ENCODE measurements around the gene RPP30. TPM values are rescaled to one million over a fixed set of nuclear protein-coding genes. Genes with fewer than 3 reads are reported as not detected.

Gene RPP30
- total RNA-seq, 1 experiment from 2014 or later, result 32.4 TPM

- no peak for TF ChIP-seq CTCF (conservative IDR thresholded peaks at IDR 0.05)
- TF ChIP-seq EZH2 (IDR thresholded peaks at IDR 0.05; ENCODE audit: low read depth), result no peak
- H3K27ac ChIP-seq, result no peak overlapping the region
- intact Hi-C loops (cut with micrococcal nuclease; ENCODE audit: unreplicated experiment), result no loop called here
- no peak overlapping the region for H2AFZ ChIP-seq
- H3K9me2 ChIP-seq (ENCODE audit: insufficient read depth), result no peaks in the 10 kb centered on the region
- no peaks in the 10 kb centered on the region for H3K4me1 ChIP-seq (replicated peaks; ENCODE audit: insufficient read depth)
- no peak overlapping the region for H3K4me2 ChIP-seq
- POLR2A ChIA-PET (ENCODE audit: unreplicated experiment), result no interaction called here
- H3K79me2 ChIP-seq (ENCODE audit: low read depth), result no peaks in the 10 kb centered on the region
- BruUV-seq (replicated peaks), result no TSS peak
- no peaks in the 10 kb centered on the region for H3K9me3 ChIP-seq (ENCODE audit: insufficient read depth, low read depth)
- H3K36me3 ChIP-seq (ENCODE audit: low read depth), result no peaks in the 10 kb centered on the region
- H3K4me3 ChIP-seq, result no peak overlapping the region
- H4K20me1 ChIP-seq (ENCODE audit: insufficient read depth), result no peaks in the 10 kb centered on the region
- DNase-seq, result no peak
- H3F3A ChIP-seq (ENCODE audit: insufficient read depth, low read depth), result no peaks in the 10 kb centered on the region
- CTCF ChIA-PET, result no interaction called here
- H3K27me3 ChIP-seq (ENCODE audit: insufficient read depth, low read depth), result no peaks in the 10 kb centered on the region
These were observed 21.6 kb upstream of the RPP30 start for GRCh38 chr10:90849956-90850749.

GRCh38 chr10:90855126-90855525 lies 16.6 kb upstream of the RPP30 start:
- Histone ChIP-seq H3K27ac (no peak overlapping the region), H3K4me3 (no peak overlapping the region), H2AFZ (no peak overlapping the region), H3K79me2 (ENCODE audit: low read depth) (no peaks in the 10 kb centered on the region), H3K9me2 (ENCODE audit: insufficient read depth) (no peaks in the 10 kb centered on the region), H3K9me3 (ENCODE audit: insufficient read depth, low read depth) (no peaks in the 10 kb centered on the region), H3K4me2 (no peak overlapping the region), H3K4me1 (replicated peaks; ENCODE audit: insufficient read depth) (peaks cover 16% of the 10 kb centered on the region), H3K36me3 (ENCODE audit: low read depth) (no peaks in the 10 kb centered on the region), H4K20me1 (ENCODE audit: insufficient read depth) (no peaks in the 10 kb centered on the region), H3F3A (ENCODE audit: insufficient read depth, low read depth) (peaks cover 14% of the 10 kb centered on the region; the same call in 1 of the 2 replicates), H3K27me3 (ENCODE audit: insufficient read depth, low read depth) (no peaks in the 10 kb centered on the region)
- intact Hi-C loops (cut with micrococcal nuclease; ENCODE audit: unreplicated experiment), result no loop called here
- POLR2A ChIA-PET (ENCODE audit: unreplicated experiment), result no interaction called here
- CTCF ChIA-PET, result no interaction called here
- no TSS peak for BruUV-seq (replicated peaks)
- TF ChIP-seq CTCF (conservative IDR thresholded peaks at IDR 0.05) (no peak), EZH2 (IDR thresholded peaks at IDR 0.05; ENCODE audit: low read depth) (no peak)
- DNase-seq, result no peak

GRCh38 chr10:90856261-90856660 lies 15.5 kb upstream of the RPP30 start:
- DNase-seq, result no peak
- intact Hi-C loops (cut with micrococcal nuclease; ENCODE audit: unreplicated experiment), result no loop called here
- peak overlapping the region; percentile 55; the same call in 1 of the 2 replicates for H3K4me2 ChIP-seq
- POLR2A ChIA-PET (ENCODE audit: unreplicated experiment), result no interaction called here
- no peaks in the 10 kb centered on the region for H3K36me3 ChIP-seq (ENCODE audit: low read depth)
- no peaks in the 10 kb centered on the region for H3K79me2 ChIP-seq (ENCODE audit: low read depth)
- H3K4me3 ChIP-seq, result no peak overlapping the region
- H3K9me2 ChIP-seq (ENCODE audit: insufficient read depth), result no peaks in the 10 kb centered on the region
- CTCF ChIA-PET, result no interaction called here
- peaks cover 14% of the 10 kb centered on the region; the same call in 1 of the 2 replicates for H3F3A ChIP-seq (ENCODE audit: insufficient read depth, low read depth)
- peaks cover 16% of the 10 kb centered on the region for H3K4me1 ChIP-seq (replicated peaks; ENCODE audit: insufficient read depth)
- no peak overlapping the region for H2AFZ ChIP-seq
- H3K27me3 ChIP-seq (ENCODE audit: insufficient read depth, low read depth), result no peaks in the 10 kb centered on the region
- H4K20me1 ChIP-seq (ENCODE audit: insufficient read depth), result no peaks in the 10 kb centered on the region
- TF ChIP-seq EZH2 (IDR thresholded peaks at IDR 0.05; ENCODE audit: low read depth) (no peak), CTCF (conservative IDR thresholded peaks at IDR 0.05) (no peak)
- no peak overlapping the region for H3K27ac ChIP-seq
- no TSS peak for BruUV-seq (replicated peaks)
- H3K9me3 ChIP-seq (ENCODE audit: insufficient read depth, low read depth), result no peaks in the 10 kb centered on the region

Measured in PC-9 (cell line).